CD4-positive, CD25-positive, alpha-beta regulatory T cell (primary cell): Measurements from ENCODE around the gene SH3BP5. TPM values are rescaled to one million over a fixed set of nuclear protein-coding genes. Genes with fewer than 3 reads are reported as not detected.

Source experiments
- ATAC-seq, 2 donors: fragments of 150-1000 bp; cut with Tn5 transposase; one replicate each; pipeline ENCODE4 v1.10.0; 2021; ENCODE audit warnings: low read depth in 2 of 2, moderate number of reproducible peaks in 2 of 2, moderate library complexity in 1 of 2
- DNase-seq, 3 donors: peaks; one replicate each; pipeline versions ENCODE4 v3.0.0 to v3.0.0-alpha.2; 2012 to 2022; ENCODE audit warnings: mixed read lengths in 1 of 3
- H3K27ac ChIP-seq: one replicate; pipeline ENCODE4 v1.7.0; 2013; ENCODE audit warnings: mild to moderate bottlenecking, low read length; ENCODE audit not compliant: insufficient read depth, poor library complexity, severe bottlenecking
- H3K27me3 ChIP-seq: one replicate; pipeline ENCODE4 v1.7.0; 2013; ENCODE audit warnings: low read length; ENCODE audit not compliant: control insufficient read depth, insufficient read depth
- H3K36me3 ChIP-seq: one replicate; pipeline ENCODE4 v1.7.0; 2013; ENCODE audit warnings: mild to moderate bottlenecking, low read length, moderate library complexity; ENCODE audit not compliant: control insufficient read depth, insufficient read depth
- H3K4me1 ChIP-seq: 2 replicates; pipeline ENCODE4 v1.7.0; 2013; ENCODE audit warnings: mild to moderate bottlenecking, low read length; ENCODE audit not compliant: insufficient read depth, control insufficient read depth, poor library complexity, severe bottlenecking
- H3K4me3 ChIP-seq: one replicate; pipeline ENCODE4 v1.7.0; 2013; ENCODE audit warnings: low read depth, mild to moderate bottlenecking, low read length, moderate library complexity
- H3K9me3 ChIP-seq, 2 experiments: 1 replicate in 1 of 2; 2 replicates in 1 of 2; pipeline ENCODE4 v1.7.0; 2013; ENCODE audit warnings: low read length in 2 of 2, mild to moderate bottlenecking in 1 of 2, moderate library complexity in 1 of 2; ENCODE audit not compliant: control insufficient read depth in 2 of 2
- H3K27ac Mint-ChIP-seq, 3 donors: one replicate each; pipeline ENCODE4 v1.8.0; 2020 to 2022; ENCODE audit warnings: mild to moderate bottlenecking in 3 of 3, mixed read lengths in 3 of 3, moderate library complexity in 2 of 3
- H3K27me3 Mint-ChIP-seq: one replicate; pipeline ENCODE4 v1.8.0; 2022; ENCODE audit warnings: mild to moderate bottlenecking, mixed read lengths
- H3K36me3 Mint-ChIP-seq: one replicate; pipeline ENCODE4 v1.8.0; 2020; ENCODE audit warnings: mixed read lengths
- H3K4me1 Mint-ChIP-seq, 4 donors: one replicate each; pipeline ENCODE4 v1.8.0; 2020 to 2022; ENCODE audit warnings: mixed read lengths in 4 of 4, mild to moderate bottlenecking in 1 of 4
- H3K4me3 Mint-ChIP-seq, 4 donors: one replicate each; pipeline ENCODE4 v1.8.0; 2020 to 2022; ENCODE audit warnings: mild to moderate bottlenecking in 4 of 4, mixed read lengths in 4 of 4, moderate library complexity in 3 of 4
- H3K9me3 Mint-ChIP-seq, 7 donors: one replicate each; pipeline ENCODE4 v1.8.0; 2020 to 2022; ENCODE audit warnings: mixed read lengths in 7 of 7, mild to moderate bottlenecking in 3 of 7, moderate library complexity in 2 of 7
- polyA plus RNA-seq, 4 donors: library from polyadenylated mRNA; unstranded; fragments of 300-500 nt; fragmentation: Illumina TruSeq; gene quantifications; one replicate each; pipeline ENCODE4 v1.2.3, GENCODE V29; 2021
- total RNA-seq: library from RNA; stranded (reverse); gene quantifications from one replicate; pipeline ENCODE4 v1.2.3, GENCODE V29; 2022

SH3BP5 gene
- total and polyA plus RNA-seq, 5 donors from 2014 or later, result 24.7 to 68.6 (median 32.8) TPM

DNA sequence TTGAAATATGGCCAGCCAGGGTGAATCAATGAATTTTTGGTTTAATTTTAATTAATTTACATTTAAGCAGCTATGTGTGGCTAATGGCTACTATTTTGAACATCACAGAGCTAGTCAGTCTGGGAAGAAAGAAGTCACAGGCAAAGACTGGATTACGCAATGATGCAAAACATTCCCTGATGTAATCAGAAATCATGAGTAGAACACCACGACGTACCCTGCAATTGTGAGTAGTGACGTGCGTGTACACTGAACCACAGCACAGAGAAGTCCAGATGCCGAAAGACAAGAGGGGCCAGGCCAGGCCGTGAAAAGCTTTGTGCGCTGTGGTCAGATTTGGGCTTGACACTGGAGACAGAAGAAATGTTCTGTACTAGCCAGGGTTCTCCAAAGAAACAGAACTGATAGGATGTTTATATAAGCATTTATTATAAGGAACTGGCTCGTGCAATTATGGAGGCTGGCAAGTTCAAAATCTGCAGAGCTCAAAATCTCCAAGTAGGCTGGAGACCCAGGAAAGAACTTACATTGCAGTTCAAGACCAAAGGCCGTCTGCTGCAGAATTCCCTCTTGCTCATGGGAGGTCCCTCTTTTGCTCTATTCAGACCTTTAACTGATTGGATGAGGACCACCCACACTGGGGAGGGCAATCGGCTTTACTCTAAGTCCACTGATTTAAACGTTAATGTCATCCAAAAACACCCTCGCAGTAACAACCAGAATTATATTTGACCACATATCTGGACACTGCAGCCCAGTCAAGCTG is 44.6 kb downstream of the SH3BP5 start:
- no peak overlapping the region for H3K4me3 Mint-ChIP-seq

GRCh38 chr3:15286022-15286421 is 46.4 kb downstream of the SH3BP5 start:
- Mint-ChIP-seq H3K36me3 (peaks cover 22% of the 10 kb centered on the region), H3K4me1 (peaks cover 11 to 72% (median 46%) of the 10 kb centered on the region in 4 donors), H3K27ac (peak overlapping the region in 2 of 3 donors; percentile 29 to 42), H3K9me3 (no peaks in the 10 kb centered on the region), H3K27me3 (no peaks in the 10 kb centered on the region), H3K4me3 (no peak overlapping the region)
- DNase-seq (no peak), ATAC-seq (no peak)
- Histone ChIP-seq H3K4me3 (no peak overlapping the region), H3K4me1 (peaks cover 48% of the 10 kb centered on the region), H3K27ac (no peak overlapping the region), H3K27me3 (no peaks in the 10 kb centered on the region), H3K36me3 (peaks cover 9% of the 10 kb centered on the region), H3K9me3 (no peaks in the 10 kb centered on the region)

More for the DNA sequence above, 44.6 kb downstream of the SH3BP5 start:
- no peak for DNase-seq
- Mint-ChIP-seq H3K4me1 (peaks cover 10 to 78% (median 58%) of the 10 kb centered on the region in 4 donors), H3K27me3 (no peaks in the 10 kb centered on the region), H3K27ac (peak overlapping the region; percentile 90 to 97 (median 91)), H3K36me3 (peaks cover 17% of the 10 kb centered on the region), H3K9me3 (no peaks in the 10 kb centered on the region)
- no peak overlapping the region for H3K27ac ChIP-seq
- H3K27me3 ChIP-seq, result no peaks in the 10 kb centered on the region
- H3K9me3 ChIP-seq, result no peaks in the 10 kb centered on the region
- ATAC-seq, result no peak
- H3K4me1 ChIP-seq, result peaks cover 64% of the 10 kb centered on the region
- no peak overlapping the region for H3K4me3 ChIP-seq
- H3K36me3 ChIP-seq, result peaks cover 9% of the 10 kb centered on the region

- Mint-ChIP-seq H3K36me3 (peaks cover 23% of the 10 kb centered on the region), H3K27me3 (no peaks in the 10 kb centered on the region), H3K4me3 (peak overlapping the region in 1 of 4 donors; percentile 23), H3K4me1 (peaks cover 12 to 74% (median 41%) of the 10 kb centered on the region in 4 donors), H3K27ac (peak overlapping the region in 2 of 3 donors; percentile 72 to 83), H3K9me3 (no peaks in the 10 kb centered on the region)
- H3K4me1 ChIP-seq, result peaks cover 41% of the 10 kb centered on the region
- no peak overlapping the region for H3K4me3 ChIP-seq
- H3K9me3 ChIP-seq, result no peaks in the 10 kb centered on the region
- DNase-seq (no peak), ATAC-seq (no peak)
- H3K36me3 ChIP-seq, result peaks cover 9% of the 10 kb centered on the region
- no peaks in the 10 kb centered on the region for H3K27me3 ChIP-seq
- no peak overlapping the region for H3K27ac ChIP-seq
Observed at GRCh38 chr3:15284121-15284889, 48.1 kb downstream of the SH3BP5 start.

DNA sequence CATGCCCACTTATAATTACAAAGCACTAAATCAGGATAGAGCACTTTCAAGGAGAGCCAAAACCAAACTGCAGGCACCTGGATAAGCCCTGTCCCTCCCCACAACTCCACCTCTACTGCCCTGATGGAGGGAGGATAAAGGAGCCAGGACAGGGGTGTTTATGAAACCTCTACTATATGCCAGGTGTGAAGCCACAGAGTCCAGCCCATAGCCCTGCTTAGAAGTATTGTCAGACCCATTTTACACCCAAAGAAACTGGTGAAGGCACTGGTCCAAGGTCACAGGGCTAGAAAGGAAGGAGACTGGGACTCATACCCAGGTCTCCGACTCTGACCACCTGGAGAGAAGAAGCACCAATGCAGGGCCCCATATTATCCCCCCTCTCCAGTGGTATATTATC is 48.7 kb downstream of the SH3BP5 start:
- DNase-seq, result no peak
- Mint-ChIP-seq H3K36me3 (peaks cover 23% of the 10 kb centered on the region), H3K27me3 (no peaks in the 10 kb centered on the region), H3K4me1 (peaks cover 18 to 72% (median 38%) of the 10 kb centered on the region in 4 donors), H3K27ac (peak overlapping the region in 1 of 3 donors; percentile 83), H3K9me3 (no peaks in the 10 kb centered on the region), H3K4me3 (peak overlapping the region in 1 of 4 donors; percentile 23)
- H3K27ac ChIP-seq, result no peak overlapping the region
- H3K27me3 ChIP-seq, result no peaks in the 10 kb centered on the region
- no peaks in the 10 kb centered on the region for H3K9me3 ChIP-seq
- ATAC-seq, result no peak
- peaks cover 35% of the 10 kb centered on the region for H3K4me1 ChIP-seq
- peaks cover 9% of the 10 kb centered on the region for H3K36me3 ChIP-seq
- H3K4me3 ChIP-seq, result no peak overlapping the region

DNA sequence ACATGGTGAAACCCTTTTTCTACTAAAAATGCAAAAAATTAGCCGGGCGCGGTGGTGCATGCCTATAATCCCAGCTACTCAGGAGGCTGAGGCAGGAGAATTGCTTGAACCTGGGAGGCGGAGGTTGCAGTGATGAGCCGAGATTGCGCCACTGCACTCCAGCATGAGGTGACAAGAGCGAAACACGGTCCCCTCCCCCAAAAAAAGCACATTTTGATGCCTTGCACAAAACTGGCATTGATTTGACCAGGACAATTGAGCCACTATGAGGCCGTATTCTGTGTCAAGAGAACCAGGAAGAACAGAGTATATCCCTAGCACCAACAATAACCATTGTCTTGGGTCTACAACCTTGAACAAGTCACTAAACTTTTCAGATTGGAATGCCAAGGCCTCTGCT is 50.6 kb downstream of the SH3BP5 start:
- no peak overlapping the region for H3K27ac Mint-ChIP-seq
- Histone ChIP-seq H3K4me1 (peaks cover 35% of the 10 kb centered on the region), H3K27me3 (no peaks in the 10 kb centered on the region), H3K27ac (no peak overlapping the region), H3K4me3 (no peak overlapping the region), H3K36me3 (peaks cover 5% of the 10 kb centered on the region), H3K9me3 (no peaks in the 10 kb centered on the region)
- H3K36me3 Mint-ChIP-seq, result peaks cover 23% of the 10 kb centered on the region
- DNase-seq (no peak), ATAC-seq (no peak)
- H3K9me3 Mint-ChIP-seq, result no peaks in the 10 kb centered on the region
- H3K4me3 Mint-ChIP-seq, result no peak overlapping the region
- H3K4me1 Mint-ChIP-seq, result peaks cover 22 to 72% (median 34%) of the 10 kb centered on the region in 4 donors
- no peaks in the 10 kb centered on the region for H3K27me3 Mint-ChIP-seq

GRCh38 chr3:15280853-15281532 is 51.4 kb downstream of the SH3BP5 start:
- H3K4me1 Mint-ChIP-seq, result peaks cover 22 to 78% (median 40%) of the 10 kb centered on the region in 4 donors
- H3K4me3 Mint-ChIP-seq, result no peak overlapping the region
- Histone ChIP-seq H3K27me3 (no peaks in the 10 kb centered on the region), H3K4me1 (peaks cover 38% of the 10 kb centered on the region), H3K4me3 (no peak overlapping the region), H3K36me3 (peaks cover 5% of the 10 kb centered on the region), H3K9me3 (no peaks in the 10 kb centered on the region), H3K27ac (no peak overlapping the region)
- no peak for DNase-seq
- ATAC-seq, result no peak
- peak overlapping the region; percentile 71 to 84 (median 84) for H3K27ac Mint-ChIP-seq
- H3K36me3 Mint-ChIP-seq, result peaks cover 23% of the 10 kb centered on the region
- H3K9me3 Mint-ChIP-seq, result no peaks in the 10 kb centered on the region
- H3K27me3 Mint-ChIP-seq, result no peaks in the 10 kb centered on the region

DNA sequence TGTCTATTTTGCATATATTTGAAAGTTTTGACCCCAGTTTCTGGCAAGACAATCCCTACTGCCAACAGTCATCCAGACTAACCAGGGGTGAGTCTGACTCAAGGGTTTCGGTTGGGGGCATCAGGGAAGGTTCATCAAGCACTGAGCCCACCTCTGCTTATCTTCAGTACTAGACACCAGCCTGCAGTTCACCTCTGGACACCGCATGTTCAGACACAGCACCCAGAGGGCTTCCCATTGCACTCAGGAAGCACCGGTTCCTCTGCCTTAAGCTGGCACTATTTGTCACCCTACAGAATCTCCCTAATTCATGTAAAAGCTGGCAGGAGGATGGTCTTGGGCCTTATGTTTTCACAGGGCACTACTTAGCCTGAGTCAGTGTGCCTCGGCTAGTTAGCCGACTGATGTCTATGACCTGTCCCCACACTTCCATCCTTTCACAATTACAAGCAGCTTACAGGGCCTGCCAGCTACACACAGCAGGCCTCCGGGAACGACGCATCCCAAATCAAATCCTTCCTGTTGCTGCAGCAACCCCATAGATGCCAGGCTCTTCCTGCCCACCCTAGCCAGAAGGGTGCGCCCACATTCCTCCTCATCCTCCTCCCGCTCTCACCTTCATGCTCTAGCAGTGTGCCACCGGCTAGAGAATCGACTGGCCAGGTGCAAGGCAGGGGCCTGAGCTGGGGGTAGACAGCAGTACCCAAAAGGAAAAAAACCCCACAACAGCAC is 52.5 kb downstream of the SH3BP5 start:
- peak overlapping the region in 2 of 3 donors; percentile 84 for H3K27ac Mint-ChIP-seq

More for the DNA sequence above, 52.5 kb downstream of the SH3BP5 start:
- Histone ChIP-seq H3K4me1 (peaks cover 49% of the 10 kb centered on the region), H3K4me3 (no peak overlapping the region), H3K27ac (no peak overlapping the region), H3K27me3 (no peaks in the 10 kb centered on the region), H3K9me3 (no peaks in the 10 kb centered on the region), H3K36me3 (no peaks in the 10 kb centered on the region)
- Mint-ChIP-seq H3K9me3 (no peaks in the 10 kb centered on the region), H3K27me3 (no peaks in the 10 kb centered on the region), H3K36me3 (peaks cover 16% of the 10 kb centered on the region), H3K4me1 (peaks cover 22 to 81% (median 41%) of the 10 kb centered on the region in 4 donors), H3K4me3 (no peak overlapping the region)
- ATAC-seq (no peak), DNase-seq (no peak)
